Epithelial cell of proximal tubule (primary cell): ENCODE results near the gene NCBP3. TPM values are rescaled to one million over a fixed set of nuclear protein-coding genes. Genes with fewer than 3 reads are reported as not detected.

ENCODE experiments used
- DNase-seq: peaks from one replicate; pipeline ENCODE4 v3.0.0-alpha.2; 2011; ENCODE audit warnings: low read depth
- H3K4me3 ChIP-seq: 2 replicates; pipeline ENCODE4 v1.5.1; 2011; ENCODE audit warnings: low read depth, mild to moderate bottlenecking, low read length
- total RNA-seq: library from RNA; depleted of rRNA; stranded (reverse); fragments of >200 nt; gene quantifications from 2 replicates; pipeline ENCODE4 v1.2.3, GENCODE V29; 2015
- TF ChIP-seq, protein P1 (sequence below): conservative IDR thresholded peaks from 2 replicates; pipeline ENCODE4 v1.5.1; 2012; ENCODE audit warnings: low read depth, mild to moderate bottlenecking, low read length

The NCBP3 gene
- total RNA-seq, 1 donor from 2014 or later: 16.4 TPM

GRCh38 chr17:3773511-3773910 is 72.5 kb downstream of the NCBP3 start:
- H3K4me3 ChIP-seq: no peak overlapping the region
- DNase-seq: no peak
- TF ChIP-seq, protein P1, sequence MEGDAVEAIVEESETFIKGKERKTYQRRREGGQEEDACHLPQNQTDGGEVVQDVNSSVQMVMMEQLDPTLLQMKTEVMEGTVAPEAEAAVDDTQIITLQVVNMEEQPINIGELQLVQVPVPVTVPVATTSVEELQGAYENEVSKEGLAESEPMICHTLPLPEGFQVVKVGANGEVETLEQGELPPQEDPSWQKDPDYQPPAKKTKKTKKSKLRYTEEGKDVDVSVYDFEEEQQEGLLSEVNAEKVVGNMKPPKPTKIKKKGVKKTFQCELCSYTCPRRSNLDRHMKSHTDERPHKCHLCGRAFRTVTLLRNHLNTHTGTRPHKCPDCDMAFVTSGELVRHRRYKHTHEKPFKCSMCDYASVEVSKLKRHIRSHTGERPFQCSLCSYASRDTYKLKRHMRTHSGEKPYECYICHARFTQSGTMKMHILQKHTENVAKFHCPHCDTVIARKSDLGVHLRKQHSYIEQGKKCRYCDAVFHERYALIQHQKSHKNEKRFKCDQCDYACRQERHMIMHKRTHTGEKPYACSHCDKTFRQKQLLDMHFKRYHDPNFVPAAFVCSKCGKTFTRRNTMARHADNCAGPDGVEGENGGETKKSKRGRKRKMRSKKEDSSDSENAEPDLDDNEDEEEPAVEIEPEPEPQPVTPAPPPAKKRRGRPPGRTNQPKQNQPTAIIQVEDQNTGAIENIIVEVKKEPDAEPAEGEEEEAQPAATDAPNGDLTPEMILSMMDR: no peak

- TF ChIP-seq, protein P1: peak; percentile 12
- DNase-seq: no peak
- no peak overlapping the region for H3K4me3 ChIP-seq
Measured at GRCh38 chr17:3772764-3773163, 73.3 kb downstream of the NCBP3 start.

DNA sequence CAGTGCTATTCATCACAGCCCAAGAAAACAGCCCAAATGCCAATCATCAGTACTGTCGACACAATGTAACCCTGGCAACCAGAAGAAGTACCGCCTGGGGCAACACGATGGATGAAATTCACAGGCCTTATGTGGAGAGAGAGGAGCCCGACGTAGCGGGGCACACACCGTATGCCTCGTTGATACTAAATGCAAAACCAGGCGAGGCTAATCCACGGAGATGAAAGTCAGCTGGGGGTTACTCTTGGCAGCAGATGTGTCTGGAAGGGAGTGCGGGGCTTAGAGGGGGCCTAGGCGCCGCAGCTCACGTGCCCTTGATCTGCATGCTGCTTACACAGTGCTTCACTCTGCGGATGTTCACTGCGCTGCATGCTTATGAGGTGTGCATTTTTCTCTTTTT is 74.9 kb downstream of the NCBP3 start:
- H3K4me3 ChIP-seq: no peak overlapping the region
- TF ChIP-seq, protein P1: no peak
- no peak for DNase-seq

GRCh38 chr17:3770466-3770865 is 75.6 kb downstream of the NCBP3 start:
- TF ChIP-seq, protein P1: no peak
- H3K4me3 ChIP-seq: no peak overlapping the region
- no peak for DNase-seq

DNA sequence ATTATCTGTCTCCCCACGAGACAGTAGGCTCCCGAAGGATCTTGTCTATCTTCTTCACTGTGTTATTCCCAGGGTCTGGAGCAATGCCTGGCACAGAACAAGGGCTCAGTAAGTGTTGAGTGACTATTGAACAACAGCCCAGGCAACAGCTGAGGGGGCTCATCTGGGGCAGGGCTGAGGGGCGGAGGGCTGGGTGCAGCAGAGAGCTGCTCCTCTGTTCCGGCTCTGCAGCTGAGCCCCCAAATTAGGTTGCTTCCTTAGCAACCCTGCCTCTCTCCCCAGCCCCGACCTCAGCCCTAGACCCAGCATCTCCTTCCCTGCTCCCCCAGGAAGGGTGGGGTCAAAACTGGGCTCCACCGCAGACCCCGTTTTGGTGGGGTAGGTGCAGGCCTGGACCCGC is 77.3 kb downstream of the NCBP3 start:
- TF ChIP-seq, protein P1: no peak
- no peak overlapping the region for H3K4me3 ChIP-seq
- no peak for DNase-seq

DNA sequence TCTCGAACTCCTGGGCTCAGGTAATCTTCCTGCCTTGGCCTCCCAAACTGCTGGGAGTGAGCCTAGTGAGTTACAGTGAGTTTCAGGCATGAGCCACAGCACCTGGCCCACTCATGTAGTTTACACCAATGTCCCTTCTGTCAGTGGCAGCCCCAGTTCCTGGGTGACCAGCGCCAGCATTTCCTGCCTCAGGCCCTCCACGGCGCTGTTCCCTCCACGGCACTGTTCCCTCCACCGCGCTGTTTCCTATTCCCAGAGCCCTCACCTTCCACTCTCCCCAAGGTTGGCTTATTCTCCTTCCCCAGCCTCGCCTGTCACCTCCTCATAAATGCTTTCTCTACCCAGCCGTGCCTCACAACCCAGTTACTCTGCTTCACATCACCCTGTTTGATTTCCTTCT is 77.7 kb downstream of the NCBP3 start:
- DNase-seq: no peak
- TF ChIP-seq, protein P1: no peak
- no peak overlapping the region for H3K4me3 ChIP-seq

DNA sequence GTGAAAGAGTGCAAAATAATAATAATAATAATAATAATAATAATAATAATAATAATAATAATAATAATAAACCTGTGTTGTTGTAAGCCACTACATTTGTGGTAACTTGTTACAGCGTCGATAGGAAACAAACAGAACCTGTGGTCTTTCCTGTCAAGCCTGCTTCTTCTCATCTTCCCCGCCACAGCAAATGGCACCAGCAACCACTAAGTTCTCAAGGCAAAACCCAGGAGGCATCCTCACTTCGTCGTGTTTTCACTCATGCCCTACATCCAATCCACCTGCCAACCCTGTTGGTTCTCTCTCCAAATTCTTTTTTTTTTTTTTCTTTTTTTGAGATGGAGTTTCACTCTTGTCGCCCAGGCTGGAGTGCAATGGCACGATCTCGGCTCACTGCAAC is 79.3 kb downstream of the NCBP3 start:
- TF ChIP-seq, protein P1: no peak
- no peak overlapping the region for H3K4me3 ChIP-seq
- DNase-seq: no peak
